Measurements from ENCODE around the gene TRIM71. TPM values are rescaled to one million over a fixed set of nuclear protein-coding genes. Genes with fewer than 3 reads are reported as not detected.

TRIM71 gene
- total RNA-seq (2022; extraction: Qiagen RNA extraction; ENCODE audit: low read depth), result 0.01 to 0.03 TPM in 2 of 5 replicates, not detected in the others

GRCh38 chr3:32817558-32818228 lies at the start of gene TRIM71:
TSS of gene TRIM71 (plus strand) at chr3:32817997. CDS start at chr3:32818081, 84 bp downstream.

Other genes starting within 250 kb of the TRIM71 start
- gene DYNC1LI1, start 247.1 kb upstream of the TRIM71 start, total RNA-seq (2022; extraction: Qiagen RNA extraction; ENCODE audit: low read depth), result 36.8 to 42.5 TPM (median 38.4 TPM) in 5 replicates
- 27.1 to 32.4 TPM (median 29.2 TPM) in 5 replicates for gene CNOT10, start 132.8 kb upstream of the TRIM71 start, total RNA-seq (2022; extraction: Qiagen RNA extraction; ENCODE audit: low read depth)
- 0.03 to 0.11 TPM (median 0.09 TPM) in 3 of 5 replicates, not detected in the others for gene CCR4, start 133.6 kb downstream of the TRIM71 start, total RNA-seq (2022; extraction: Qiagen RNA extraction; ENCODE audit: low read depth)